Measurements from ENCODE around the gene MAGEF1. TPM values are rescaled to one million over a fixed set of nuclear protein-coding genes. Genes with fewer than 3 reads are reported as not detected.

The MAGEF1 gene
- total and polyA plus RNA-seq, 2 donors from 2014 or later = 37.9 to 50.0 TPM

DNA sequence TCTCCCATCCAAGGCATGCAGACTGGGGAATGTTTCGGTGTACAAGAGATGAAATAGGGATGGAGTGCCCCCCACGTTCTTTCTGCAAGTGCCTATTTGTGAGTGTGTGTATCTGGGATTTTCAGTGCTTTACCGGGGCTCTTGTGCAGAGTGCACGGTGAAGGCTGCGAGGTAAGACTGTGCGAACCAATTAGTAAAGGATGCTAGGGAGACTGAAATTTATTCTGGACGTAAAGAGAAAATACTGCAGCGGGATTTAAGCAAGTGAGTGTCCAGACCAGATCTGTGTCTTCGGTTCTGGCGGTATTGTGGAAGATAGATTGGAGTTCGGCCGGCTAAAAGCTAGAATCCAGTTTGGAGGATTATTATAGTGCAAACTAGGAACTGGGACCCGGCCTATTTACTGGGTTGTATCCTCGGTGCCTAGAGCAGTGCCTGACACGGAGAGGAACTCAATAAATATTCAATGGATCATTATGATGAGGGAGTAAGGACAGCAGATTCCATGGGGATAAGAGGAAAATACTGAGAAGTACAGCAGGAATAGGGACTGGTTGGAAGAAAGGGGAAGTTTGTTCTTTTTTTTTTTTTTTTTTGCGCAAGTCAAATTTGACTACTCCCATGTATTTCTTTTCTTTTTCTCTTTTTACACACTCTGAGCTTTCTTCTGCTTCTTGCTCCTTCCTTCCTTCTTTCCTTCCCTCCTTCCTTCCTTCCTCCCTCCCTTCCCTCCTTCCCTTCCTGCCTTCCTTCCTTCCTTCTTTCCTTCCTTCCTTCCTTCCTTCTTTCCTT is 580 bp upstream of the MAGEF1 start:
- Histone ChIP-seq H3K4me3 (ENCODE audit: low read length in 3 of 3) (peak overlapping the region; percentile 79 to 89 (median 83)), H3K27ac (ENCODE audit: low read depth in 2 of 2, low read length in 2 of 2) (peak overlapping the region; percentile 13 to 91), H3K27me3 (ENCODE audit: control insufficient read depth, insufficient read depth, low read length) (no peaks in the 10 kb centered on the region), H3K9me3 (ENCODE audit: control insufficient read depth in 2 of 3, insufficient read depth in 1 of 3, low read length in 3 of 3) (no peaks in the 10 kb centered on the region), H3K4me1 (ENCODE audit: control insufficient read depth in 2 of 3, insufficient read depth in 2 of 3, low read depth in 1 of 3, low read length in 3 of 3) (peaks cover 5 to 11% (median 10%) of the 10 kb centered on the region in 3 donors), H3K9ac (ENCODE audit: low read length in 3 of 3) (peak overlapping the region; percentile 48 to 75 (median 53)), H3K36me3 (ENCODE audit: control insufficient read depth in 2 of 3, insufficient read depth in 3 of 3, low read length in 3 of 3) (no peaks in the 10 kb centered on the region)
- FAIRE-seq (no peak), DNase-seq (no peak)
- intact Hi-C loops (cut with DNase I) = no loop called here
- TF ChIP-seq, protein P1, sequence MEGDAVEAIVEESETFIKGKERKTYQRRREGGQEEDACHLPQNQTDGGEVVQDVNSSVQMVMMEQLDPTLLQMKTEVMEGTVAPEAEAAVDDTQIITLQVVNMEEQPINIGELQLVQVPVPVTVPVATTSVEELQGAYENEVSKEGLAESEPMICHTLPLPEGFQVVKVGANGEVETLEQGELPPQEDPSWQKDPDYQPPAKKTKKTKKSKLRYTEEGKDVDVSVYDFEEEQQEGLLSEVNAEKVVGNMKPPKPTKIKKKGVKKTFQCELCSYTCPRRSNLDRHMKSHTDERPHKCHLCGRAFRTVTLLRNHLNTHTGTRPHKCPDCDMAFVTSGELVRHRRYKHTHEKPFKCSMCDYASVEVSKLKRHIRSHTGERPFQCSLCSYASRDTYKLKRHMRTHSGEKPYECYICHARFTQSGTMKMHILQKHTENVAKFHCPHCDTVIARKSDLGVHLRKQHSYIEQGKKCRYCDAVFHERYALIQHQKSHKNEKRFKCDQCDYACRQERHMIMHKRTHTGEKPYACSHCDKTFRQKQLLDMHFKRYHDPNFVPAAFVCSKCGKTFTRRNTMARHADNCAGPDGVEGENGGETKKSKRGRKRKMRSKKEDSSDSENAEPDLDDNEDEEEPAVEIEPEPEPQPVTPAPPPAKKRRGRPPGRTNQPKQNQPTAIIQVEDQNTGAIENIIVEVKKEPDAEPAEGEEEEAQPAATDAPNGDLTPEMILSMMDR (IDR thresholded peaks at IDR 0.05; ENCODE audit: borderline replicate concordance, extremely low read depth, insufficient read depth) = no peak

DNA sequence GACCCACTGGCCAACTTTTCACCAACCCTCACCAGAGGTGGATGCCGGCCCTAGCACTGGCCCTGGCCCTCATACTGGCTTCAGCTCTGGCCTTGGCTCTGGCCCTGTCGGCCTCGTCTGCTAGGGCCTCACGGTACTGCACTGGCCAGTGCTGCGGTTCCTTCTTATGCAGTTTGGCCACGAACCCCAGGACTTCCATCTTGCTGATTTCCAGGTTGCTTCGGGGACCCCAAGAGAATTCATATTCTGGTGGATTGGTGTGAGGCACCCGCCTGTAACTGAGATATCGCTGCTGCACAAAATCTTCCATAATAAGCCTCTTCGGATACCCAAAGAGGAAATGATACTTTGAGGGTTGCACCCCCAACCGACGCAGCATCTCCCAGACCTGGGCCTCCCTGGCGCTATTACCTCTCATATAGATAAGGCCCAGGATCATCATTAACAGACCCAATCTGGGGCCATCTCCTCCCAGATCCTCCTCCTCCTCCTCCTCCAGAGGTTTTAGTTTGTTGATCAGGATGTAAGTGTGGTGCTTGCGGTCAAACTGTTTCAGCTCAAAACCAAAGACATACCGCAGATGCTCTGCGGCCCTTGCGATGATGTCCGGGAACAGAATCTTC is 883 bp downstream of the MAGEF1 start:
- no peak for FAIRE-seq
- H3K27me3 ChIP-seq (ENCODE audit: control insufficient read depth, insufficient read depth, low read length) = no peaks in the 10 kb centered on the region
- DNase-seq = peak in 1 of 5 donors; percentile 61
- TF ChIP-seq, protein P1 (IDR thresholded peaks at IDR 0.05; ENCODE audit: borderline replicate concordance, extremely low read depth, insufficient read depth) = no peak
- peaks cover 0 to 11% (median 10%) of the 10 kb centered on the region in 3 donors for H3K4me1 ChIP-seq (ENCODE audit: control insufficient read depth in 2 of 3, insufficient read depth in 2 of 3, low read depth in 1 of 3, low read length in 3 of 3)
- peak overlapping the region; percentile 89 to 96 (median 92) for H3K4me3 ChIP-seq (ENCODE audit: low read length in 3 of 3)
- no peaks in the 10 kb centered on the region for H3K9me3 ChIP-seq (ENCODE audit: control insufficient read depth in 2 of 3, insufficient read depth in 1 of 3, low read length in 3 of 3)
- intact Hi-C loops (cut with DNase I) = no loop called here
- no peaks in the 10 kb centered on the region for H3K36me3 ChIP-seq (ENCODE audit: control insufficient read depth in 2 of 3, insufficient read depth in 3 of 3, low read length in 3 of 3)
- peak overlapping the region; percentile 64 to 83 (median 71) for H3K9ac ChIP-seq (ENCODE audit: low read length in 3 of 3)
- H3K27ac ChIP-seq (ENCODE audit: low read depth in 2 of 2, low read length in 2 of 2) = peak overlapping the region; percentile 80 to 91

DNA sequence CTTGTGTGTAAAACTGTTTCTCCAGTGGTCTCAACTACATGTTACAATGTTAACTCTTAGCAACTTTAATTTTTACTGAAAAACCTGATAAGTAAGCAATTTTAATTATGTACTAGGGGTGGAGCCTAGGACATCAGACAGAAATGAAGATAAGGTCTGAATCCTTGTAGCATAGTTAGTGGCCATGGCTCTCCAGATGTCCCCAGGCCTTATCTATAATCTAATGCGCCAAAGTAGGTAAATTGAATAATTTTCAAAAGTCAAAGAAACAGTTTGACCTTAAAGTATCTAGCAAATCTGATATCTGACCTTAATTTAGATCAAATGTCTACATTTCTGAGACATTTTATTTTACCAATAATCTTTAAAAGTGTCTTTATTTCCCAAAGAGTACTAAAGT is 8.2 kb downstream of the MAGEF1 start:
- intact Hi-C loops (cut with DNase I) = no loop called here
- FAIRE-seq = no peak
- Histone ChIP-seq H3K4me3 (ENCODE audit: low read length in 3 of 3) (no peak overlapping the region), H3K9ac (ENCODE audit: low read length in 3 of 3) (no peak overlapping the region), H3K27me3 (ENCODE audit: control insufficient read depth, insufficient read depth, low read length) (no peaks in the 10 kb centered on the region), H3K4me1 (ENCODE audit: control insufficient read depth in 2 of 3, insufficient read depth in 2 of 3, low read depth in 1 of 3, low read length in 3 of 3) (no peaks in the 10 kb centered on the region), H3K36me3 (ENCODE audit: control insufficient read depth in 2 of 3, insufficient read depth in 3 of 3, low read length in 3 of 3) (no peaks in the 10 kb centered on the region), H3K27ac (ENCODE audit: low read depth in 2 of 2, low read length in 2 of 2) (no peak overlapping the region), H3K9me3 (ENCODE audit: control insufficient read depth in 2 of 3, insufficient read depth in 1 of 3, low read length in 3 of 3) (no peaks in the 10 kb centered on the region)
- TF ChIP-seq, protein P1 (IDR thresholded peaks at IDR 0.05; ENCODE audit: borderline replicate concordance, extremely low read depth, insufficient read depth) = no peak
- no peak for DNase-seq
